Mammary epithelial cell (primary cell): ENCODE results near the gene MAGI1.

Source experiments
- CTCF ChIP-seq, 2 donors: IDR thresholded peaks in 1 of 2; conservative IDR thresholded peaks in 1 of 2; 2 replicates each; pipeline ENCODE4 v1.5.1; 2011 to 2012; ENCODE audit warnings: inconsistent platforms in 2 of 2, low read length in 2 of 2, mild to moderate bottlenecking in 2 of 2, control low read depth in 1 of 2, low read depth in 1 of 2; ENCODE audit not compliant: insufficient read depth in 1 of 2; ENCODE audit errors: extremely low read depth in 1 of 2
- EZH2 ChIP-seq: IDR thresholded peaks from 2 replicates; pipeline ENCODE4 v1.6.1; 2012; ENCODE audit warnings: low read length, inconsistent platforms, borderline replicate concordance

DNA sequence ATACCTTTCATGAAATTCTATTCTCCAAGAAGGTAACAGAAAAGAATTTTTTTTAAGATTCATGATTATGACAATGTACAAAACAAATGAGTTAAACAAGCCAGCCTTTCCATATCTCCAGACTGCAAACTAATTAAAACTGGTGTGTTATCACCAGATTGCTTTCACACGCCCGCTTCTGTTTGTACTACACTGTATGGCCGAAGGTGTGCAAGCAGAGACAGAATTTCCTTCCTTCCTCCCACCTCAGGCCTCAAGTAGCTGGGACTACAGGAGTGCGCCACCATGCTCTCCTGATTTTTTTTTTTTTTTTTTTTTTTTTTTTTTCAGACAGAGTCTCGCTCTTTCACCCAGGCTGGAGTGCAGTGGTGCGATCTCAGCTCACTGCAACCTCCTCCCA lies 400.4 kb downstream of the MAGI1 start:
- TF ChIP-seq CTCF (conservative IDR thresholded peaks at IDR 0.05 in 1 of 2, IDR thresholded peaks at IDR 0.05 in 1 of 2; ENCODE audit: extremely low read depth in 1 of 2, insufficient read depth in 1 of 2, low read depth in 1 of 2, low read length in 2 of 2) = no peak
- no peak for TF ChIP-seq EZH2
